H9 (cell line): ENCODE data around the gene CSTF3. TPM values are rescaled to one million over a fixed set of nuclear protein-coding genes. Genes with fewer than 3 reads are reported as not detected.
A peak's percentile ranks its signal among the peaks of the same experiment; 100 is the strongest.

Experiments used
- DNase-seq: peaks from one replicate; pipeline ENCODE4 v3.0.0-alpha.2; 2017
- H2AFZ ChIP-seq: one replicate; pipeline ENCODE4 v1.6.1; 2013; ENCODE audit warnings: mild to moderate bottlenecking, low read length, control low read depth, moderate library complexity
- H2AK5ac ChIP-seq: 2 replicates; pipeline ENCODE4 v1.6.1; 2013; ENCODE audit warnings: low read length, control low read depth, mixed read lengths; ENCODE audit not compliant: insufficient read length
- H2BK120ac ChIP-seq: one replicate; pipeline ENCODE4 v1.6.1; 2013; ENCODE audit warnings: low read depth, mild to moderate bottlenecking, low read length, control low read depth, inconsistent platforms; ENCODE audit not compliant: poor library complexity, severe bottlenecking
- H2BK12ac ChIP-seq: 2 replicates; pipeline ENCODE4 v1.6.1; 2013; ENCODE audit warnings: low read length, control low read depth, mixed read lengths, low read depth; ENCODE audit not compliant: insufficient read length
- H2BK15ac ChIP-seq: 2 replicates; pipeline ENCODE4 v1.6.1; 2013; ENCODE audit warnings: low read depth, low read length, control low read depth
- H2BK20ac ChIP-seq: one replicate; pipeline ENCODE4 v1.6.1; 2013; ENCODE audit warnings: low read depth, mild to moderate bottlenecking, low read length, control low read depth, inconsistent platforms; ENCODE audit not compliant: poor library complexity, severe bottlenecking
- H2BK5ac ChIP-seq: 2 replicates; pipeline ENCODE4 v1.6.1; 2013; ENCODE audit warnings: low read length, control low read depth, mixed read lengths; ENCODE audit not compliant: insufficient read length
- H3K14ac ChIP-seq: 2 replicates; pipeline ENCODE4 v1.6.1; 2013; ENCODE audit warnings: low read length, control low read depth; ENCODE audit not compliant: insufficient read depth
- H3K18ac ChIP-seq: 2 replicates; pipeline ENCODE4 v1.6.1; 2013; ENCODE audit warnings: low read depth, mild to moderate bottlenecking, mixed read lengths, low read length, control low read depth; ENCODE audit not compliant: insufficient read length
- H3K23ac ChIP-seq: 2 replicates; pipeline ENCODE4 v1.6.1; 2013; ENCODE audit warnings: low read length, control low read depth, mixed read lengths, low read depth; ENCODE audit not compliant: insufficient read length
- H3K23me2 ChIP-seq: 2 replicates; pipeline ENCODE4 v1.6.1; 2013; ENCODE audit warnings: low read depth, mild to moderate bottlenecking, mixed read lengths, low read length, control low read depth; ENCODE audit not compliant: insufficient read length, poor library complexity, severe bottlenecking
- H3K27ac ChIP-seq: 2 replicates; pipeline ENCODE4 v1.5.1; 2013; ENCODE audit warnings: low read length, control low read depth, mixed read lengths, low read depth; ENCODE audit not compliant: insufficient read length
- H3K27me3 ChIP-seq: 2 replicates; pipeline ENCODE4 v1.6.1; 2013; ENCODE audit warnings: low read length, control low read depth, inconsistent platforms; ENCODE audit not compliant: insufficient read depth
- H3K4ac ChIP-seq: 2 replicates; pipeline ENCODE4 v1.6.1; 2013; ENCODE audit warnings: low read depth, mild to moderate bottlenecking, control low read depth, inconsistent platforms, low read length, moderate library complexity
- H3K4me1 ChIP-seq: 2 replicates; pipeline ENCODE4 v1.6.1; 2013; ENCODE audit warnings: low read length, control low read depth, inconsistent platforms; ENCODE audit not compliant: insufficient read depth
- H3K4me2 ChIP-seq: 2 replicates; pipeline ENCODE4 v1.6.1; 2013; ENCODE audit warnings: low read length, control low read depth, mixed read lengths; ENCODE audit not compliant: insufficient read length, insufficient read depth
- H3K56ac ChIP-seq: 2 replicates; pipeline ENCODE4 v1.6.1; 2013; ENCODE audit warnings: low read depth, mild to moderate bottlenecking, mixed read lengths, low read length, control low read depth; ENCODE audit not compliant: insufficient read length
- H3K79me1 ChIP-seq: 2 replicates; pipeline ENCODE4 v1.6.1; 2013; ENCODE audit warnings: low read depth, mild to moderate bottlenecking, moderate library complexity, low read length, control low read depth, inconsistent platforms; ENCODE audit not compliant: insufficient read depth, poor library complexity, severe bottlenecking
- H3K79me2 ChIP-seq: 2 replicates; pipeline ENCODE4 v1.6.1; 2013; ENCODE audit warnings: low read length, control low read depth, inconsistent platforms; ENCODE audit not compliant: insufficient read depth
- H3K9ac ChIP-seq: 2 replicates; pipeline ENCODE4 v1.6.1; 2013; ENCODE audit warnings: low read length, control low read depth, mixed read lengths; ENCODE audit not compliant: insufficient read length; ENCODE audit errors: extremely low read depth
- H3K9me3 ChIP-seq: one replicate; pipeline ENCODE4 v1.6.1; 2013; ENCODE audit warnings: low read depth, low read length, inconsistent platforms; ENCODE audit not compliant: control insufficient read depth
- H3T11ph ChIP-seq: one replicate; pipeline ENCODE4 v1.6.1; 2013; ENCODE audit warnings: mild to moderate bottlenecking, low read length, control low read depth, inconsistent platforms
- H4K20me1 ChIP-seq: one replicate; pipeline ENCODE4 v1.6.1; 2013; ENCODE audit not compliant: control insufficient read depth, insufficient read length, insufficient read depth
- H4K5ac ChIP-seq: 2 replicates; pipeline ENCODE4 v1.6.1; 2013; ENCODE audit warnings: low read depth, mild to moderate bottlenecking, mixed read lengths, low read length, control low read depth; ENCODE audit not compliant: insufficient read length
- H4K8ac ChIP-seq: replicated peaks from 2 replicates; pipeline ENCODE4 v1.6.1; 2013; ENCODE audit warnings: low read length, control low read depth, mixed read lengths, low read depth; ENCODE audit not compliant: insufficient read length
- H4K91ac ChIP-seq: 2 replicates; pipeline ENCODE4 v1.6.1; 2013; ENCODE audit warnings: low read depth, mild to moderate bottlenecking, moderate library complexity, mixed read lengths, low read length, control low read depth; ENCODE audit not compliant: insufficient read length
- H3K27ac Mint-ChIP-seq, 3 experiments: 2 replicates in 2 of 3; 3 replicates in 1 of 3; pipeline ENCODE4 v1.8.0; 2020 to 2021; ENCODE audit warnings: mixed read lengths in 3 of 3, mild to moderate bottlenecking in 1 of 3, moderate library complexity in 1 of 3
- H3K27me3 Mint-ChIP-seq: 2 replicates; pipeline ENCODE4 v1.8.0; 2021; ENCODE audit warnings: low read depth, mild to moderate bottlenecking, moderate library complexity, mixed read lengths
- H3K36me3 Mint-ChIP-seq, 3 experiments: 2 replicates in 2 of 3; 3 replicates in 1 of 3; pipeline ENCODE4 v1.8.0; 2020 to 2021; ENCODE audit warnings: low read depth in 3 of 3, mixed read lengths in 3 of 3; ENCODE audit not compliant: insufficient read depth in 1 of 3
- H3K4me1 Mint-ChIP-seq, 2 experiments: 2 replicates each; pipeline ENCODE4 v1.8.0; 2020; ENCODE audit warnings: mixed read lengths in 2 of 2
- H3K4me3 Mint-ChIP-seq, 2 experiments: 2 replicates in 1 of 2; 3 replicates in 1 of 2; pipeline ENCODE4 v1.8.0; 2020 to 2021; ENCODE audit warnings: mild to moderate bottlenecking in 2 of 2, mixed read lengths in 2 of 2, moderate library complexity in 1 of 2
- H3K9me3 Mint-ChIP-seq, 2 experiments: 2 replicates in 1 of 2; 3 replicates in 1 of 2; pipeline ENCODE4 v1.8.0; 2020; ENCODE audit warnings: mild to moderate bottlenecking in 2 of 2, mixed read lengths in 2 of 2, moderate library complexity in 1 of 2
- WGBS: extraction: QIAGEN DNeasy Blood & Tissue Kit; methylation state at CpG from one replicate; pipeline ENCODE4 v1.1.7; 2013; ENCODE audit warnings: missing lambda C conversion rate, low lambda C conversion rate, mixed read lengths; ENCODE audit not compliant: insufficient read length; ENCODE audit errors: extremely low coverage; 5-methylcytosine and 5-hydroxymethylcytosine counted together
- total RNA-seq: library from RNA; stranded (reverse); gene quantifications from 2 replicates; pipeline ENCODE4 v1.2.1, GENCODE V29; 2021
- TF ChIP-seq, protein P1 (sequence below): fragments of 200-600 bp; sonication (generic); conservative IDR thresholded peaks from 3 replicates; pipeline ENCODE4 v1.8.0; 2021; ENCODE audit warnings: antibody characterized with exemption, mild to moderate bottlenecking

CSTF3 gene
- total RNA-seq, 1 experiment from 2014 or later: 41.5 TPM

DNA sequence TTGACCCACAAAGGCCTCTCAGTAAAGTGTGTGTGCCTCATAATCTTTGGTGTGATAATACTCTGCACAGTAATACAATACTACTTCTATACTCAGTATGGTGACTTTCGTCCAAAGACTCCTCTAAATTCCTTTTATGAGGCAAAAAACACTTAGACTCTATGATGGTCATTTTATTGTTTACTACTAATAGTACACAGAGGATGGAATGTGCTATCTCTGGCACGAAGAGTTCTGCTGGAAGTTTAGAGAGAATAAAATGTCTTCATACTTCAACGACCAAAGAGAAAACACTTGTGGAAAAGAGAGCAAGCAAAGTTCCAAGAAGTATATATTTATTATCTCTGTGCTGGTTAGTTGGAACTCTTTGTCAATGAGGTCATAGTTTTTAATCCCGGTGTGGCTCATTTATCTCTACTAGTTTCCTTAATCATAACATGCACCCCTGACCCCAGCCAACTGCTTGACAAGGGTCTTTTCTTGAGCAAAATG, 7.5 kb upstream of the CSTF3 start:
- no peaks in the 10 kb centered on the region for H3K27me3 ChIP-seq
- no peak overlapping the region for H4K91ac ChIP-seq
- Mint-ChIP-seq H3K27me3 (no peaks in the 10 kb centered on the region), H3K9me3 (no peaks in the 10 kb centered on the region), H3K4me3 (no peak overlapping the region), H3K27ac (peak overlapping the region in 1 of 3 experiments; percentile 17; a peak in 1 of 7 replicates), H3K4me1 (peaks cover 6 to 7% of the 10 kb centered on the region in 2 experiments), H3K36me3 (peaks cover 0 to 1% (median 0%) of the 10 kb centered on the region in 3 experiments; a peak in 1 of 7 replicates)
- no peak overlapping the region for H2BK20ac ChIP-seq
- H4K20me1 ChIP-seq: no peaks in the 10 kb centered on the region
- no peak overlapping the region for H3K9ac ChIP-seq
- H2BK15ac ChIP-seq: no peak overlapping the region
- H3K9me3 ChIP-seq: no peaks in the 10 kb centered on the region
- H2BK120ac ChIP-seq: no peak overlapping the region
- H3K4ac ChIP-seq: no peak overlapping the region
- H3K56ac ChIP-seq: no peak overlapping the region
- no peaks in the 10 kb centered on the region for H3K23me2 ChIP-seq
- no peak overlapping the region for H2AK5ac ChIP-seq
- no peaks in the 10 kb centered on the region for H3K79me1 ChIP-seq
- no peak for DNase-seq
- no peaks in the 10 kb centered on the region for H3K79me2 ChIP-seq
- H3K23ac ChIP-seq: no peak overlapping the region
- no peak overlapping the region for H3K4me2 ChIP-seq
- no peak overlapping the region for H2BK5ac ChIP-seq
- H2BK12ac ChIP-seq: no peak overlapping the region
- no peak overlapping the region for H4K5ac ChIP-seq
- no peak overlapping the region for H2AFZ ChIP-seq
- no peak overlapping the region for H3K14ac ChIP-seq
- WGBS: no CpG with 5 or more reads among the region's 4 CpGs
- no peak overlapping the region for H3T11ph ChIP-seq
- no peak overlapping the region for H3K27ac ChIP-seq
- no peaks in the 10 kb centered on the region for H3K4me1 ChIP-seq
- TF ChIP-seq, protein P1, sequence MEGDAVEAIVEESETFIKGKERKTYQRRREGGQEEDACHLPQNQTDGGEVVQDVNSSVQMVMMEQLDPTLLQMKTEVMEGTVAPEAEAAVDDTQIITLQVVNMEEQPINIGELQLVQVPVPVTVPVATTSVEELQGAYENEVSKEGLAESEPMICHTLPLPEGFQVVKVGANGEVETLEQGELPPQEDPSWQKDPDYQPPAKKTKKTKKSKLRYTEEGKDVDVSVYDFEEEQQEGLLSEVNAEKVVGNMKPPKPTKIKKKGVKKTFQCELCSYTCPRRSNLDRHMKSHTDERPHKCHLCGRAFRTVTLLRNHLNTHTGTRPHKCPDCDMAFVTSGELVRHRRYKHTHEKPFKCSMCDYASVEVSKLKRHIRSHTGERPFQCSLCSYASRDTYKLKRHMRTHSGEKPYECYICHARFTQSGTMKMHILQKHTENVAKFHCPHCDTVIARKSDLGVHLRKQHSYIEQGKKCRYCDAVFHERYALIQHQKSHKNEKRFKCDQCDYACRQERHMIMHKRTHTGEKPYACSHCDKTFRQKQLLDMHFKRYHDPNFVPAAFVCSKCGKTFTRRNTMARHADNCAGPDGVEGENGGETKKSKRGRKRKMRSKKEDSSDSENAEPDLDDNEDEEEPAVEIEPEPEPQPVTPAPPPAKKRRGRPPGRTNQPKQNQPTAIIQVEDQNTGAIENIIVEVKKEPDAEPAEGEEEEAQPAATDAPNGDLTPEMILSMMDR: no peak
- no peak overlapping the region for H4K8ac ChIP-seq
- no peak overlapping the region for H3K18ac ChIP-seq
